HEK293 (cell line): ENCODE measurements around the gene CSPG4.

Experiments
- CTCF ChIA-PET: fragments of 350-600 bp; formaldehyde crosslinking; extraction: SDS; loops from one replicate; lab custom pipeline; 2021; ENCODE audit warnings: antibody characterized with exemption; lab: Yijun Ruan, JAX
- POLR2A ChIA-PET: fragments of 300-600 bp; formaldehyde crosslinking; extraction: SDS; loops from one replicate; lab custom pipeline; 2020; ENCODE audit warnings: antibody characterized with exemption, inconsistent platforms; lab: Yijun Ruan, JAX
- H3K27ac ChIP-seq: fragments of 200-500 bp; sonication (Bioruptor generic); 2 replicates; pipeline ENCODE4 v1.5.1; 2014; ENCODE audit warnings: low read depth, low read length, control low read depth, inconsistent platforms; ENCODE audit errors: extremely low read depth
- H3K36me3 ChIP-seq, 2 experiments: fragments of 200-500 bp in 1 of 2; sonication (Bioruptor generic) in 1 of 2; 1 replicate in 1 of 2; 2 replicates in 1 of 2; pipeline ENCODE4 v1.5.1; 2014 to 2017; ENCODE audit warnings: inconsistent platforms in 2 of 2, low read length in 2 of 2; ENCODE audit not compliant: control insufficient read depth in 2 of 2, insufficient read depth in 1 of 2
- H3K4me1 ChIP-seq: fragments of 200-500 bp; sonication (Bioruptor generic); 2 replicates; pipeline ENCODE4 v1.5.1; 2014; ENCODE audit warnings: mild to moderate bottlenecking, low read length, inconsistent platforms; ENCODE audit not compliant: control insufficient read depth, insufficient read depth
- H3K4me3 ChIP-seq: 2 replicates; pipeline ENCODE4 v1.5.1; 2011; ENCODE audit warnings: low read depth, mild to moderate bottlenecking, control low read depth, low read length, moderate library complexity
- H3K9me3 ChIP-seq: fragments of 200-500 bp; sonication (Bioruptor generic); 2 replicates; pipeline ENCODE4 v1.5.1; 2014; ENCODE audit warnings: low read depth, low read length, inconsistent platforms; ENCODE audit not compliant: control insufficient read depth, insufficient read depth
- EGR2 ChIP-seq: fragments of 450-650 bp; formaldehyde crosslinking; IDR thresholded peaks from 2 replicates; pipeline ENCODE4 v1.5.1; 2016; ENCODE audit warnings: low read depth, missing biosample characterization, missing genetic modification characterization
- IKZF3 ChIP-seq: fragments of 450-650 bp; IDR thresholded peaks from 2 replicates; pipeline ENCODE4 v1.5.0; 2018; ENCODE audit warnings: missing biosample characterization, mild to moderate bottlenecking, missing genetic modification characterization, moderate library complexity
- OSR2 ChIP-seq: fragments of 450-650 bp; formaldehyde crosslinking; IDR thresholded peaks from 2 replicates; pipeline ENCODE4 v1.5.1; 2016; ENCODE audit warnings: missing biosample characterization, missing genetic modification characterization
- REST ChIP-seq: fragments of 450-650 bp; formaldehyde crosslinking; IDR thresholded peaks from 2 replicates; pipeline ENCODE4 v1.5.1; 2016; ENCODE audit warnings: missing biosample characterization, missing genetic modification characterization
- SP2 ChIP-seq: fragments of 450-650 bp; formaldehyde crosslinking; IDR thresholded peaks from 2 replicates; pipeline ENCODE4 v1.5.1; 2016; ENCODE audit warnings: missing biosample characterization, missing genetic modification characterization
- TSHZ1 ChIP-seq: fragments of 450-650 bp; formaldehyde crosslinking; IDR thresholded peaks from 2 replicates; pipeline ENCODE4 v1.5.1; 2016; ENCODE audit warnings: missing biosample characterization, missing genetic modification characterization, borderline replicate concordance
- WT1 ChIP-seq: fragments of 450-650 bp; formaldehyde crosslinking; IDR thresholded peaks from 2 replicates; pipeline ENCODE4 v1.5.1; 2016; ENCODE audit warnings: missing biosample characterization, missing genetic modification characterization
- ZBTB17 ChIP-seq: fragments of 450-650 bp; formaldehyde crosslinking; IDR thresholded peaks from 2 replicates; pipeline ENCODE4 v1.5.1; 2016; ENCODE audit warnings: missing biosample characterization, missing genetic modification characterization
- ZBTB26 ChIP-seq: fragments of 450-650 bp; formaldehyde crosslinking; optimal IDR thresholded peaks from 2 replicates; pipeline ENCODE3; 2016; ENCODE audit warnings: missing biosample characterization, mild to moderate bottlenecking, missing genetic modification characterization
- ZBTB48 ChIP-seq: fragments of 450-650 bp; formaldehyde crosslinking; IDR thresholded peaks from 2 replicates; pipeline ENCODE4 v1.5.1; 2016; ENCODE audit warnings: missing biosample characterization, missing genetic modification characterization
- ZEB2 ChIP-seq: fragments of 450-650 bp; formaldehyde crosslinking; IDR thresholded peaks from 2 replicates; pipeline ENCODE4 v1.5.1; 2016; ENCODE audit warnings: missing biosample characterization, missing genetic modification characterization
- ZFHX2 ChIP-seq: fragments of 450-650 bp; formaldehyde crosslinking; conservative IDR thresholded peaks from 2 replicates; pipeline ENCODE4 v1.5.1; 2016; ENCODE audit warnings: missing biosample characterization, missing genetic modification characterization
- ZFP37 ChIP-seq: fragments of 450-650 bp; formaldehyde crosslinking; IDR thresholded peaks from 2 replicates; pipeline ENCODE4 v1.5.1; 2016; ENCODE audit warnings: missing biosample characterization, missing genetic modification characterization
- ZNF221 ChIP-seq: fragments of 450-650 bp; formaldehyde crosslinking; IDR thresholded peaks from 2 replicates; pipeline ENCODE4 v1.5.1; 2017; ENCODE audit warnings: missing biosample characterization, missing genetic modification characterization, borderline replicate concordance
- ZNF366 ChIP-seq: fragments of 450-650 bp; formaldehyde crosslinking; conservative IDR thresholded peaks from 2 replicates; pipeline ENCODE4 v1.5.1; 2016; ENCODE audit warnings: missing biosample characterization, missing genetic modification characterization
- ZNF394 ChIP-seq: fragments of 450-650 bp; formaldehyde crosslinking; IDR thresholded peaks from 2 replicates; pipeline ENCODE4 v1.5.1; 2016; ENCODE audit warnings: missing biosample characterization, missing genetic modification characterization, mild to moderate bottlenecking, moderate library complexity, borderline replicate concordance
- ZNF426 ChIP-seq: fragments of 450-650 bp; formaldehyde crosslinking; IDR thresholded peaks from 2 replicates; pipeline ENCODE4 v1.5.1; 2017; ENCODE audit warnings: missing biosample characterization, missing genetic modification characterization, mild to moderate bottlenecking, inconsistent platforms, moderate library complexity
- ZNF513 ChIP-seq: fragments of 450-650 bp; IDR thresholded peaks from 2 replicates; pipeline ENCODE4 v1.5.1; 2018; ENCODE audit warnings: missing biosample characterization, missing genetic modification characterization
- ZNF639 ChIP-seq: fragments of 450-650 bp; formaldehyde crosslinking; IDR thresholded peaks from 2 replicates; pipeline ENCODE4 v1.5.1; 2016; ENCODE audit warnings: missing biosample characterization, missing genetic modification characterization
- ZNF692 ChIP-seq: fragments of 450-650 bp; formaldehyde crosslinking; IDR thresholded peaks from 2 replicates; pipeline ENCODE4 v1.5.1; 2016; ENCODE audit warnings: missing biosample characterization, missing genetic modification characterization
- ZSCAN4 ChIP-seq: fragments of 450-650 bp; formaldehyde crosslinking; IDR thresholded peaks from 2 replicates; pipeline ENCODE4 v1.5.1; 2017; ENCODE audit warnings: missing biosample characterization, missing genetic modification characterization

Gene CSPG4

GRCh38 chr15:75694241-75695182 is 18.1 kb downstream of the CSPG4 start:
- Histone ChIP-seq H3K4me1 (peaks cover 4% of the 10 kb centered on the region), H3K36me3 (no peaks in the 10 kb centered on the region), H3K9me3 (no peaks in the 10 kb centered on the region), H3K27ac (peak overlapping the region; percentile 33; the same call in 1 of the 2 replicates), H3K4me3 (no peak overlapping the region)
- POLR2A ChIA-PET, result interaction anchor here (0.5 to 1.5 kb wide), 8 partner anchors 8 to 327 kb away, joined by 3 to 4 read pairs (median 3); partner anchors contain the start of genes IMP3 and SIN3A
- CTCF ChIA-PET, result interaction anchor here (0.6 to 1.4 kb wide), 14 partner anchors 9 to 1269 kb away, joined by 3 to 11 read pairs (median 4); a partner anchor contains a TSS
- no peak for TF ChIP-seq REST
- TF ChIP-seq ZBTB48 (tag by site-specific recombination), result peak; percentile 98
- no peak for TF ChIP-seq ZNF366 (tag by site-specific recombination)
- TF ChIP-seq ZNF426, result no peak
- peak; percentile 78 for TF ChIP-seq ZFHX2 (tag by site-specific recombination)
- no peak; the same call in 1 of the 2 replicates for TF ChIP-seq ZNF513 (tag by site-specific recombination)
- peak; percentile 72 for TF ChIP-seq ZBTB17
- no peak for TF ChIP-seq ZSCAN4
- peak; percentile 59 for TF ChIP-seq IKZF3 (tag by site-specific recombination)
- no peak for TF ChIP-seq OSR2 (tag by site-specific recombination)
- no peak for TF ChIP-seq ZNF221 (tag by site-specific recombination)
- peak; percentile 48; the same call in 1 of the 2 replicates for TF ChIP-seq ZEB2 (tag by site-specific recombination)
- 0 out of 2 replicates have a peak, but pooled peaks have one; percentile 46 for TF ChIP-seq ZNF394
- TF ChIP-seq WT1, result no peak
- TF ChIP-seq ZBTB26 (tag by site-specific recombination), result peak; percentile 37
- peak; percentile 70 for TF ChIP-seq ZFP37 (tag by site-specific recombination)
- peak; percentile 46; the same call in 1 of the 2 replicates for TF ChIP-seq ZNF692
- TF ChIP-seq EGR2, result peak; percentile 83
- no peak for TF ChIP-seq ZNF639 (tag by site-specific recombination)
- TF ChIP-seq SP2, result peak; percentile 11; the same call in 1 of the 2 replicates
- no peak for TF ChIP-seq TSHZ1
